Esophagus muscularis mucosa (tissue), 4 donors: ENCODE measurements around the gene CAV1. TPM values are rescaled to one million over a fixed set of nuclear protein-coding genes. Genes with fewer than 3 reads are reported as not detected.

Experiments used
- DNase-seq: peaks from one replicate; pipeline ENCODE4 v3.0.0-alpha.2; 2017; ENCODE audit errors: extremely low spot score
- H3K27ac ChIP-seq, 4 donors: fragments of 200-600 bp; sonication (generic); replicated peaks in 1 of 4; 1 replicate in 3 of 4; 2 replicates in 1 of 4; pipeline ENCODE4 v1.5.1; 2016 to 2019; ENCODE audit warnings: mild to moderate bottlenecking in 1 of 4
- H3K27me3 ChIP-seq, 4 donors: fragments of 200-600 bp; sonication (generic); one replicate each; pipeline versions ENCODE4 v1.5.1 to v1.6.0; 2016 to 2019
- H3K36me3 ChIP-seq, 4 donors: fragments of 200-600 bp; sonication (generic); one replicate each; pipeline ENCODE4 v1.5.1; 2016 to 2019
- H3K4me1 ChIP-seq, 4 donors: fragments of 200-600 bp; sonication (generic); one replicate each; pipeline ENCODE4 v1.5.1; 2016 to 2019
- H3K4me3 ChIP-seq, 4 donors: fragments of 200-600 bp; sonication (generic); 1 replicate in 2 of 4; 2 replicates in 2 of 4; pipeline ENCODE4 v1.5.1; 2016 to 2019; ENCODE audit warnings: mild to moderate bottlenecking in 4 of 4, moderate library complexity in 1 of 4
- H3K9me3 ChIP-seq, 4 donors: fragments of 200-600 bp; sonication (generic); 1 replicate in 3 of 4; 2 replicates in 1 of 4; pipeline ENCODE4 v1.5.1; 2016 to 2019
- EP300 ChIP-seq: sonication (generic); formaldehyde crosslinking; IDR thresholded peaks from one replicate; pipeline ENCODE4 v1.6.1; 2017; ENCODE audit warnings: antibody characterized with exemption
- POLR2A ChIP-seq: fragments of 450-650 bp; IDR thresholded peaks from one replicate; pipeline ENCODE4 v1.6.1; 2017; ENCODE audit warnings: antibody characterized with exemption, moderate library complexity, mild to moderate bottlenecking, low read depth
- POLR2AphosphoS5 ChIP-seq, 2 donors: sonication (generic); formaldehyde crosslinking; IDR thresholded peaks; one replicate each; pipeline ENCODE4 v1.6.1; 2017; ENCODE audit warnings: antibody characterized with exemption in 2 of 2
- WGBS: methylation state at CpG from one replicate; pipeline ENCODE4 v1.1.5; 2018; 5-methylcytosine and 5-hydroxymethylcytosine counted together
- intact Hi-C: fragments of 100-400 bp; cut with DNase I; formaldehyde crosslinking; loops from one replicate; pipeline ENCODE4 v1.15.1; 2023
- total RNA-seq, 4 donors: library from RNA; depleted of rRNA; stranded (reverse); fragments of >200 nt; gene quantifications; one replicate each; pipeline versions ENCODE4 v1.1.0 to v1.2.1, GENCODE V29; 2016
- TF ChIP-seq, protein P1 (sequence below), 3 experiments: fragments of 200-600 bp in 2 of 3; fragments of 450-650 bp in 1 of 3; sonication (generic) in 2 of 3; IDR thresholded peaks; one replicate each; pipeline ENCODE4 v1.5.1; 2017 to 2019; ENCODE audit warnings: antibody characterized with exemption in 3 of 3, mild to moderate bottlenecking in 2 of 3, moderate library complexity in 1 of 3

The CAV1 gene
- total RNA-seq, 4 donors from 2014 or later = 434 to 638 (median 591) TPM

DNA sequence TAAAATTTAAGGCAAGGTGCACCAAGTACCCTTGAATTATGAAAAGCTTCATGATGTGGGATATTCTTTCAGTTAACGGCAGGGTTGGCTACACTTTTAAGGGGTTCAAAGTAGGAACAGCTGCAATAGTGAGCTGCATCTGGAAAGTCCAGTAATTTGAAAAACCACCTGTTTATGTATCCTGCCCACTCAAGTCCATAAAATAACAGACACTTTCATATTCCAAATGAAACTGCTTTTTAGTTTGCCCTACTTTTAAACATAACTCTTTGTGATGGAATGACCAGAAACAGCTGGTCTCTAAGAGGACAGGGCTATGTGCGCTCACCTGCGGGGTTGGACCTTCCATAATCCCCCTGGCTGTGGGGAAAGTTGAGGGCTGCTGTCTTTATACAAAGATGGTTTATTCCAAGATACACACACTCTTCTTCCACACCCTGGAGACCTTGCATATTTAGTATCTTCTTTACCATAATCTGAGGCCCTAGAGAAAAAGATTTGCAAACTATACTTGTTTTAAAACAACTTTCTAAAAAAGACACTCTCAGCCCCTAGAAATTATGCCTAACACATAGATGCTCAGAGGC is 7.4 kb downstream of the CAV1 start:
- H3K36me3 ChIP-seq = peaks cover 14 to 56% (median 35%) of the 10 kb centered on the region in 4 donors
- H3K4me1 ChIP-seq = peaks cover 49 to 100% (median 87%) of the 10 kb centered on the region in 4 donors
- no peaks in the 10 kb centered on the region for H3K9me3 ChIP-seq
- peak overlapping the region in 1 of 4 donors; percentile 4 for H3K27ac ChIP-seq
- DNase-seq = no peak
- 60% methylated on average over 3 of the region's 3 CpGs for WGBS
- TF ChIP-seq, protein P1, sequence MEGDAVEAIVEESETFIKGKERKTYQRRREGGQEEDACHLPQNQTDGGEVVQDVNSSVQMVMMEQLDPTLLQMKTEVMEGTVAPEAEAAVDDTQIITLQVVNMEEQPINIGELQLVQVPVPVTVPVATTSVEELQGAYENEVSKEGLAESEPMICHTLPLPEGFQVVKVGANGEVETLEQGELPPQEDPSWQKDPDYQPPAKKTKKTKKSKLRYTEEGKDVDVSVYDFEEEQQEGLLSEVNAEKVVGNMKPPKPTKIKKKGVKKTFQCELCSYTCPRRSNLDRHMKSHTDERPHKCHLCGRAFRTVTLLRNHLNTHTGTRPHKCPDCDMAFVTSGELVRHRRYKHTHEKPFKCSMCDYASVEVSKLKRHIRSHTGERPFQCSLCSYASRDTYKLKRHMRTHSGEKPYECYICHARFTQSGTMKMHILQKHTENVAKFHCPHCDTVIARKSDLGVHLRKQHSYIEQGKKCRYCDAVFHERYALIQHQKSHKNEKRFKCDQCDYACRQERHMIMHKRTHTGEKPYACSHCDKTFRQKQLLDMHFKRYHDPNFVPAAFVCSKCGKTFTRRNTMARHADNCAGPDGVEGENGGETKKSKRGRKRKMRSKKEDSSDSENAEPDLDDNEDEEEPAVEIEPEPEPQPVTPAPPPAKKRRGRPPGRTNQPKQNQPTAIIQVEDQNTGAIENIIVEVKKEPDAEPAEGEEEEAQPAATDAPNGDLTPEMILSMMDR (IDR thresholded peaks at IDR 0.05) = no peak
- TF ChIP-seq EP300 = no peak
- TF ChIP-seq POLR2AphosphoS5 (IDR thresholded peaks at IDR 0.05) = no peak
- no peak for TF ChIP-seq POLR2A
- intact Hi-C loops = no loop called here
- no peaks in the 10 kb centered on the region for H3K27me3 ChIP-seq
- H3K4me3 ChIP-seq = peak overlapping the region in 3 of 4 donors; percentile 65 to 91 (median 83)

- intact Hi-C loops = no loop called here
- peaks cover 18 to 64% (median 33%) of the 10 kb centered on the region in 4 donors for H3K36me3 ChIP-seq
- no peak for DNase-seq
- TF ChIP-seq EP300 (no peak), POLR2A (no peak), POLR2AphosphoS5 (IDR thresholded peaks at IDR 0.05) (no peak)
- TF ChIP-seq, protein P1 (IDR thresholded peaks at IDR 0.05) = no peak
- no peaks in the 10 kb centered on the region for H3K9me3 ChIP-seq
- peak overlapping the region in 1 of 4 donors; percentile 1 for H3K4me3 ChIP-seq
- peak overlapping the region in 3 of 4 donors; percentile 24 to 37 (median 26) for H3K27ac ChIP-seq
- peaks cover 58 to 100% (median 85%) of the 10 kb centered on the region in 4 donors for H3K4me1 ChIP-seq
- 86% methylated on average over 2 of the region's 2 CpGs for WGBS
- no peaks in the 10 kb centered on the region for H3K27me3 ChIP-seq
Observed at GRCh38 chr7:116534790-116535189, 10.0 kb downstream of the CAV1 start.

DNA sequence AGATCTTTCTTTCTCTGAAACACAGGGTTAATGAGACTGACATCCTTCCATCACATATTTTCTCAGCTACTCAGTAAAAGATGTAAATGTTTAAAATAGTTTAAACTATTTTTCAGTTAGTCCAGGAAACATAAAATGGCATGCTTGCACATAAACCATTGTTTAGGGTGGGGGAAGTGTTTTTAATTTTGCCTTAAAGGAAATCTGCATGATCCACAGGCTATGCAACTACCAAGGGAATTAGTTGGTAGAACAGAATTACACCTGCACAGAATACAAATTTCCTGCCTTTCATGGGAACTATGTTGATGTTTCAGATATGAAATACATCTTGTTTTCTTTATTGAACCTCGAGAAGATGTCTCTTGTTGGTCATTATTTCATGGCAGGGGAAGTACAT is 10.6 kb downstream of the CAV1 start:
- Histone ChIP-seq H3K27me3 (no peaks in the 10 kb centered on the region), H3K27ac (peak overlapping the region in 2 of 4 donors; percentile 26 to 37), H3K36me3 (peaks cover 16 to 61% (median 33%) of the 10 kb centered on the region in 4 donors), H3K4me3 (no peak overlapping the region), H3K9me3 (no peaks in the 10 kb centered on the region), H3K4me1 (peaks cover 61 to 100% (median 85%) of the 10 kb centered on the region in 4 donors)
- TF ChIP-seq POLR2AphosphoS5 (IDR thresholded peaks at IDR 0.05) = no peak
- no peak for TF ChIP-seq POLR2A
- TF ChIP-seq, protein P1 (IDR thresholded peaks at IDR 0.05) = no peak
- no peak for TF ChIP-seq EP300
- no peak for DNase-seq
- intact Hi-C loops = no loop called here
- WGBS = 58% methylated on average over 1 of the region's 1 CpG

- Histone ChIP-seq H3K36me3 (peaks cover 12 to 52% (median 25%) of the 10 kb centered on the region in 4 donors), H3K27me3 (no peaks in the 10 kb centered on the region), H3K9me3 (no peaks in the 10 kb centered on the region), H3K4me3 (no peak overlapping the region), H3K27ac (peak overlapping the region; percentile 21 to 44 (median 40)), H3K4me1 (peaks cover 77 to 100% (median 86%) of the 10 kb centered on the region in 4 donors)
- TF ChIP-seq POLR2AphosphoS5 (IDR thresholded peaks at IDR 0.05) = no peak
- WGBS = 66% methylated on average over 2 of the region's 2 CpGs
- intact Hi-C loops = no loop called here
- no peak for DNase-seq
Observed at GRCh38 chr7:116538138-116538537, 13.3 kb downstream of the CAV1 start.

GRCh38 chr7:116539879-116540278 is 15.0 kb downstream of the CAV1 start:
- intact Hi-C loops = no loop called here
- 73% methylated on average over 3 of the region's 3 CpGs for WGBS
- no peak for TF ChIP-seq POLR2A
- TF ChIP-seq POLR2AphosphoS5 (IDR thresholded peaks at IDR 0.05) = no peak
- TF ChIP-seq, protein P1 (IDR thresholded peaks at IDR 0.05) = no peak
- TF ChIP-seq EP300 = no peak
- no peak overlapping the region for H3K4me3 ChIP-seq
- no peaks in the 10 kb centered on the region for H3K9me3 ChIP-seq
- peak overlapping the region; percentile 20 to 44 (median 29) for H3K27ac ChIP-seq
- H3K36me3 ChIP-seq = peaks cover 12 to 45% (median 25%) of the 10 kb centered on the region in 4 donors
- H3K4me1 ChIP-seq = peaks cover 81 to 100% (median 90%) of the 10 kb centered on the region in 4 donors
- H3K27me3 ChIP-seq = no peaks in the 10 kb centered on the region
- no peak for DNase-seq
